Upper lobe of left lung (tissue), 6 donors: ENCODE measurements around the gene TNFAIP2. TPM values are rescaled to one million over a fixed set of nuclear protein-coding genes. Genes with fewer than 3 reads are reported as not detected.
"Not testable (repeated sequence)": the region's sequence is repeated elsewhere in the genome, so short reads cannot be mapped to it uniquely, and the experiment has no call there.

Source experiments
- ATAC-seq, 2 donors: fragments of 200-7000 bp; cut with Tn5 transposase; one replicate each; pipeline ENCODE4 v1.9.1; 2022; ENCODE audit warnings: mild to moderate bottlenecking in 2 of 2, moderate library complexity in 2 of 2; ENCODE audit not compliant: low FRiP score in 2 of 2
- DNase-seq, 2 donors: peaks; one replicate each; pipeline ENCODE4 v3.0.0-alpha.2; 2019 to 2020
- H3K27ac ChIP-seq, 4 donors: fragments of 200-600 bp; sonication (generic); one replicate each; pipeline ENCODE4 v1.5.1; 2016 to 2019
- H3K27me3 ChIP-seq, 4 donors: fragments of 200-600 bp; sonication (generic); one replicate each; pipeline ENCODE4 v1.5.1; 2017 to 2019
- H3K36me3 ChIP-seq, 4 donors: fragments of 200-600 bp; sonication (generic); one replicate each; pipeline ENCODE4 v1.5.1; 2016 to 2019
- H3K4me1 ChIP-seq, 4 donors: fragments of 200-600 bp; sonication (generic); one replicate each; pipeline ENCODE4 v1.5.1; 2018 to 2019
- H3K4me3 ChIP-seq, 4 donors: fragments of 200-600 bp; sonication (generic); one replicate each; pipeline ENCODE4 v1.5.1; 2017 to 2019; ENCODE audit warnings: mild to moderate bottlenecking in 2 of 4, moderate library complexity in 1 of 4
- H3K9me3 ChIP-seq, 4 donors: fragments of 200-600 bp; sonication (generic); one replicate each; pipeline ENCODE4 v1.5.1; 2018 to 2019
- CTCF ChIP-seq, 6 experiments: fragments of 450-650 bp in 4 of 6; fragments of 200-600 bp in 2 of 6; sonication (generic) in 2 of 6; IDR thresholded peaks; one replicate each; pipeline ENCODE4 v1.5.1; 2016 to 2019; ENCODE audit warnings: antibody characterized with exemption in 6 of 6
- EP300 ChIP-seq, 4 donors: sonication (generic); formaldehyde crosslinking; IDR thresholded peaks; one replicate each; pipeline ENCODE4 v1.5.1; 2017; ENCODE audit warnings: antibody characterized with exemption in 4 of 4, control low read depth in 2 of 4
- POLR2A ChIP-seq, 4 donors: fragments of 450-650 bp; IDR thresholded peaks; one replicate each; pipeline ENCODE4 v1.5.1; 2016 to 2017; ENCODE audit warnings: antibody characterized with exemption in 4 of 4, mild to moderate bottlenecking in 2 of 4
- POLR2AphosphoS5 ChIP-seq, 2 donors: sonication (generic); formaldehyde crosslinking; IDR thresholded peaks; one replicate each; pipeline ENCODE4 v1.5.1; 2017; ENCODE audit warnings: antibody characterized with exemption in 2 of 2
- WGBS, 2 donors: methylation state at CpG; one replicate each; pipeline ENCODE4 v1.1.5; 2017 to 2018; 5-methylcytosine and 5-hydroxymethylcytosine counted together
- total RNA-seq, 6 donors: library from RNA; depleted of rRNA in 4 of 6; stranded (reverse); fragments of >200 nt in 4 of 6; gene quantifications; one replicate each; pipeline versions ENCODE4 v1.1.0 to v1.2.1, GENCODE V29; 2016 to 2021
- donor health status: DM: no; HTN: no; CAD: no; lungs with moderate emphysema.
- donor health status: DM: no; HTN: yes; CAD: no; lungs with severe emphysema.

TNFAIP2 gene
- total RNA-seq, 6 donors from 2014 or later: 51.2 to 542 (median 229) TPM

DNA sequence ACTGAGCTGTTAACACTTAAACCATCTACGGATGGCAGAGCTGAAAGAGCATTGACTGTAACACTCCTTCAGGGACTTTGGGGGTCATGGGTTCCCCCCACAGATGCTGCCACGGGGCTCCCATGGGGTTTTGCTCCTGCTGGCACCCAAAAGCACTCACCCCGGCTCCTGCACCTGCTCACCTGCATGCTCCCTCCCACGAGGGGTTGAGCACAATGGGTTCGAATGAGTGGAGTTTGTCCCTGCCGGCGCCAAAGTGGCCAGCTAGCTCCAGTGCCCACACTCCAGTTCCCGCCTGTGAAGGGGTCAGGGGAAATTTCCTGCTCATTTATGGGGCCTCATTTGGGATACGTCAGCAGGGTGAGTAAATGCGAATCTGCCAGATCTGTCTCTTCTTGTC lies 40.7 kb downstream of the TNFAIP2 start:
- no peaks in the 10 kb centered on the region for H3K4me1 ChIP-seq
- no peaks in the 10 kb centered on the region for H3K27me3 ChIP-seq
- no peak overlapping the region for H3K27ac ChIP-seq
- TF ChIP-seq CTCF (IDR thresholded peaks at IDR 0.05) (no peak), POLR2A (IDR thresholded peaks at IDR 0.05) (no peak), POLR2AphosphoS5 (IDR thresholded peaks at IDR 0.05) (no peak), EP300 (IDR thresholded peaks at IDR 0.05) (no peak)
- no peak for DNase-seq
- H3K4me3 ChIP-seq: no peak overlapping the region
- peaks cover 0 to 11% (median 6%) of the 10 kb centered on the region in 4 donors for H3K9me3 ChIP-seq
- no peak for ATAC-seq
- WGBS, 2 donors: 77 to 89% methylated on average over 3 to 9 of the region's 10 CpGs
- H3K36me3 ChIP-seq: no peaks in the 10 kb centered on the region

- TF ChIP-seq EP300 (IDR thresholded peaks at IDR 0.05): no peak
- TF ChIP-seq POLR2A (IDR thresholded peaks at IDR 0.05): no peak
- TF ChIP-seq CTCF (IDR thresholded peaks at IDR 0.05): no peak
- TF ChIP-seq POLR2AphosphoS5 (IDR thresholded peaks at IDR 0.05): no peak
- H3K27me3 ChIP-seq: no peaks in the 10 kb centered on the region
- WGBS, 2 donors: 77 to 80% methylated on average over 7 to 9 of the region's 9 CpGs
- ATAC-seq (no peak), DNase-seq (peak in 1 of 2 donors; percentile 62)
- no peak overlapping the region for H3K27ac ChIP-seq
- no peak overlapping the region for H3K4me3 ChIP-seq
- no peaks in the 10 kb centered on the region for H3K4me1 ChIP-seq
- H3K9me3 ChIP-seq: peaks cover under 1 to 18% (median 7%) of the 10 kb centered on the region in 4 donors
- no peaks in the 10 kb centered on the region for H3K36me3 ChIP-seq
Measured at GRCh38 chr14:103164779-103165178, 41.5 kb downstream of the TNFAIP2 start.

DNA sequence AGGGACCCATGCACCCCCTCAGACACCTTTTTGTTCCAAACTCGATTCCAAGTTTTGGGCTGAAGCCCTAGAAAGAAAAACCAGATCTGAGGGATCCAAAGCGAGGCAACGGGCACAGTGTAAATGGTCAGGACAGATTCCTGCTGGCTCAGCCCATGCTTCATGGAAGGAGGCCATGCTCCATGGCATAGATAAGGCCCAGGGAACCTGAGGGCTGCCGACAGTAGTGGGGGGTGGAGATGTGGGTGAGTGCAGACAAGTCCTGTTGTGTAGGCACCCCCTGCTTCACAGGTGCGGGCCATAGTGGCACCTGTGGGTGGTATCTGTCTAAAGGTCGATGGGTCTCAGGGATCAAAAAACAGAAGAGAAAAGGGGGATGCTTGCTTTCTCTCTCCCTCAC lies 42.1 kb downstream of the TNFAIP2 start:
- H3K36me3 ChIP-seq: no peaks in the 10 kb centered on the region
- H3K27ac ChIP-seq: no peak overlapping the region
- TF ChIP-seq EP300 (IDR thresholded peaks at IDR 0.05) (no peak), CTCF (IDR thresholded peaks at IDR 0.05) (no peak), POLR2AphosphoS5 (IDR thresholded peaks at IDR 0.05) (no peak)
- DNase-seq (no peak), ATAC-seq (no peak)
- no peak overlapping the region for H3K4me3 ChIP-seq
- no peaks in the 10 kb centered on the region for H3K4me1 ChIP-seq
- H3K9me3 ChIP-seq: peaks cover 5 to 24% (median 10%) of the 10 kb centered on the region in 4 donors
- no peaks in the 10 kb centered on the region for H3K27me3 ChIP-seq
- 92 to 93% methylated on average over 6 of the region's 6 CpGs for WGBS, 2 donors

GRCh38 chr14:103169954-103170353 lies 46.7 kb downstream of the TNFAIP2 start:
- no peak overlapping the region for H3K4me3 ChIP-seq
- no peak for TF ChIP-seq EP300 (IDR thresholded peaks at IDR 0.05)
- TF ChIP-seq POLR2AphosphoS5 (IDR thresholded peaks at IDR 0.05): no peak
- TF ChIP-seq POLR2A (IDR thresholded peaks at IDR 0.05): no peak
- H3K36me3 ChIP-seq: no peaks in the 10 kb centered on the region
- H3K27ac ChIP-seq: no peak overlapping the region
- ATAC-seq (no peak), DNase-seq (no peak)
- 84 to 94% methylated on average over 6 of the region's 6 CpGs for WGBS, 2 donors
- peaks cover 5 to 40% (median 18%) of the 10 kb centered on the region in 4 donors for H3K9me3 ChIP-seq
- no peaks in the 10 kb centered on the region for H3K4me1 ChIP-seq
- no peaks in the 10 kb centered on the region for H3K27me3 ChIP-seq

- H3K4me1 ChIP-seq, H3K36me3 ChIP-seq, ATAC-seq, H3K27ac ChIP-seq, DNase-seq, H3K4me3 ChIP-seq, H3K27me3 ChIP-seq: not testable (repeated sequence)
- peaks cover 5 to 40% (median 22%) of the 10 kb centered on the region in 4 donors for H3K9me3 ChIP-seq
- 72 to 82% methylated on average over 2 of the region's 2 CpGs for WGBS, 2 donors
Measured at GRCh38 chr14:103171206-103171605, 47.9 kb downstream of the TNFAIP2 start.

DNA sequence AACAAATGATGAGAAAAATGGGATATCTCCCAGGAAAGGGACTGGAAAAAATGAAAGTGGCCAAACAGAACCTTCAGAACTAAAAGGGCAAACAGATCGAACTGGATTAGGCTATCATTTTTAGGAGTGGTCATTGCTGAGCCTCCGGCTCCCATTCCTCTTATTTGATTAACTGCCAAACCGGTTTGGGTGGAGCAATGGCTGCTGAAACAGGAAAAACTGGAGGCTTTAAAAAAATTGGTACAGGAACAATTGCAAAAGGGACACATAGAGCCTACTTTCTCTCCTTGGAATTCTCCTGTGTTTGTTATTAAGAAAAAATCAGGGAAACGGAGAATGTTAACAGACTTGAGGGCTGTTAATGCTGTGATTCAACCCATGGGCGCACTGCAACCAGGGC lies 49.7 kb downstream of the TNFAIP2 start:
- Histone ChIP-seq H3K27ac (no peak overlapping the region), H3K4me1 (no peaks in the 10 kb centered on the region), H3K36me3 (no peaks in the 10 kb centered on the region), H3K4me3 (no peak overlapping the region), H3K9me3 (peaks cover 5 to 40% (median 22%) of the 10 kb centered on the region in 4 donors), H3K27me3 (no peaks in the 10 kb centered on the region)
- DNase-seq (no peak), ATAC-seq (no peak)
- 57 to 59% methylated on average over 5 of the region's 5 CpGs for WGBS, 2 donors
- TF ChIP-seq POLR2A (IDR thresholded peaks at IDR 0.05) (no peak), EP300 (IDR thresholded peaks at IDR 0.05) (no peak), CTCF (IDR thresholded peaks at IDR 0.05) (no peak), POLR2AphosphoS5 (IDR thresholded peaks at IDR 0.05) (no peak)

- not testable (repeated sequence) for H3K27ac ChIP-seq, H3K27me3 ChIP-seq, DNase-seq, H3K4me1 ChIP-seq, H3K4me3 ChIP-seq, H3K36me3 ChIP-seq, ATAC-seq
- 54 to 57% methylated on average over 2 of the region's 2 CpGs for WGBS, 2 donors
- H3K9me3 ChIP-seq: peaks cover 0 to 30% (median 19%) of the 10 kb centered on the region in 4 donors
Measured at GRCh38 chr14:103173887-103174286, 50.6 kb downstream of the TNFAIP2 start.

DNA sequence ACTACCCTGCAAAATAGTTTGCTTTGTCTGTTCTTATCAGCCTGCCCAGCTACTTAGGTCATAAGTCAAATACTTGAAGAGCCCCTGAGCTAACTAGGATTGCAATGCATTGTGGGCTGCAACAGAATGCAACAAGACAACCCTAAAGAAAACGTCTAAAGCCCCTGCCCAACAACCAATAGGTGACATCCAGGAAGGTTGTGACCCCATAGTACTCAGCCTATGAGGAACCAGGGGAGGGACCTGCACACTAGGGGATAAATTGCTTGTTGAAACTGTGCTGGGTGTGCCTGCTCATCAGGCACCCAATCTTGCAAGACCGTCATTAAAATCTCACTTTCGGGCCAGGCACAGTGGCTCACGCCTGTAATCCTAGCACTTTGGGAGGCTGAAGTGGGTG lies 52.9 kb downstream of the TNFAIP2 start:
- DNase-seq, H3K4me3 ChIP-seq, ATAC-seq, H3K4me1 ChIP-seq, H3K27ac ChIP-seq, H3K27me3 ChIP-seq, H3K36me3 ChIP-seq: not testable (repeated sequence)
- H3K9me3 ChIP-seq: peaks cover 0 to 14% (median 9%) of the 10 kb centered on the region in 4 donors
- WGBS, 2 donors: 53 to 55% methylated on average over 3 to 4 of the region's 4 CpGs
